ENCODE results near the gene RHOV.

RHOV gene

DNA sequence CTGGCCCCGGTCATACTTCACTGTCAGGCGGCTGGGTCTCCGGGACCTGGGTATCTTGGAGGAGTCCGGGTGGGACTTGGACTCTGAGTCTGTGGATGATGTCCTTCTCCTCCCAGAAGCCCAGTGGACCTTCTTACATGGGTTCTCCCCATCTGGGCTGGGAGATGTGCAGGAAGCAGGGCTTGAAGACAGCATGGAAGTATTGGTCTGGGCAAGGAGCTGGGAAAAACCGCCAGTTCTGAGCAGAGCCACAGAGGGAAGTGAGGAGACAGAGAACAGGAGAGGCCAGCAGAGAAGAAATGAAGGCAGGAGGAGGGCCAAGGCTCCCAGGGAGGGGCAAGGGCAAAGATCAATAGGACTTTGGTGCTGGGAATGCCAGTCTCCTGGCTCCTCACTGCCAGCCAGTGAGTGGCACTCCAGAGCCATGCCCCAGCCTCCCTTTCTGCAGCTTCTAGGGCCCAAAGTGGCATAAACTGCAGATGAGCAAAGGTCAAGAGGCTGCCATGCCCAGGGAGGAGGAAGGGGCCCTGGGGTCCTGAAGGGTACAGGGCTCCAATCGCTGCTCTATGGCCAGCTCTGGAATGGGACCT, 45.5 kb downstream of the RHOV start, which contains the start of gene PPP1R14D:
PPP1R14D (minus strand) TSS at position 262 of the 590 bp plus-strand sequence; CDS start at position 195, 67 bp downstream.
- no peak for DNase-seq
- ChIA-PET CTCF (interaction anchor here (1.9 kb wide), 1 partner anchor 29 kb away, joined by 6 read pairs; no protein-coding TSS in a partner anchor), POLR2A (interaction anchor here (0.5 to 1.6 kb wide), 2 partner anchors 19 to 820 kb away, joined by 3 to 4 read pairs; no protein-coding TSS in a partner anchor)
- H3K27me3 ChIP-seq (replicated peaks in 2 of 5; ENCODE audit: control insufficient read depth in 4 of 5, insufficient read depth in 5 of 5, low read length in 4 of 5) = no peaks in the 10 kb centered on the region
- H3K36me3 ChIP-seq (ENCODE audit: control insufficient read depth in 4 of 4, insufficient read depth in 4 of 4, low read length in 3 of 4) = no peaks in the 10 kb centered on the region
- no peaks in the 10 kb centered on the region for H3K9me3 ChIP-seq (ENCODE audit: control extremely low read depth in 1 of 5, control insufficient read depth in 4 of 5, insufficient read depth in 2 of 5, low read depth in 1 of 5, low read length in 4 of 5)
- H3K27ac ChIP-seq (ENCODE audit: insufficient read depth in 1 of 2, low read depth in 1 of 2, low read length in 2 of 2, poor library complexity in 1 of 2, severe bottlenecking in 2 of 2) = no peak within 1 kb of the TSS
- WGBS (ENCODE audit: insufficient coverage) = 100% methylated on average over 3 of the region's 6 CpGs
- no peak within 1 kb of the TSS for H3K4me3 ChIP-seq (ENCODE audit: control insufficient read depth in 1 of 7, extremely low read depth in 1 of 7, insufficient read depth in 4 of 7, low read depth in 2 of 7, low read length in 6 of 7)
- no peaks in the 10 kb centered on the region for H3K4me1 ChIP-seq (ENCODE audit: control extremely low read depth in 1 of 4, control insufficient read depth in 4 of 4, insufficient read depth in 4 of 4, low read length in 3 of 4)

DNA sequence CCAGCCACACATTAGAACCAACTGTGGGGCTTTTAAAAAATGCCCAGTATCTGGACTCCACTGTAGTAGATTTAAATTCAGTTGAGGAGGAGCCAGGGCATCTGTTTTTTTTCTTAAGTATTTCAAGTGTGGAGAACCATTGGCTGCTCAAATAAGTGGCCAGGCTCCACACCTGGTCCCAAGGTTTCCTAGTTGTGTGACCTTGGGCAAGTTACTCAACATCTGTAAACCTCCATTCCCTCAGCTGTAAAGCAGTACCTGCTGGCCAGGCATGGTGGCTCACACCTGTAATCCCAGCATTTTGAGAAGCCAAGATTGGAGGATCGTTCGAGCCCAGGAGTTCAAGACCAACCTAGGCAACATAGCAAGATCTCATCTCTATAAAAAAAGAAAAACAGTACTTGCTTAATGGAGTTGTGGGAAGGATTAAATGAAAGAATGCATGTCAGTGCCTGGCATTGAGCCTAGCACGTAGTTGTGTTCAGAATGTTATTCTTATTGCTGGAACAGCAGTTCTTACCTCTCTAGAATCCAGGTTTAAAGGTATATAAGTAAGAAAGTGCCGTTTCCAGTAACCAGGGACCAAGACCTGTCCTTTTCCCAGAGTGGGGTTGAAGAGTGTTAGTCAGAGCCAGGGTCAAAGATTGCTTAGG, 47.5 kb downstream of the RHOV start:
- no peak for DNase-seq
- WGBS (ENCODE audit: insufficient coverage) = 100% methylated on average over 2 of the region's 4 CpGs
- Histone ChIP-seq H3K27ac (ENCODE audit: insufficient read depth in 1 of 2, low read depth in 1 of 2, low read length in 2 of 2, poor library complexity in 1 of 2, severe bottlenecking in 2 of 2) (no peak overlapping the region), H3K4me1 (ENCODE audit: control extremely low read depth in 1 of 4, control insufficient read depth in 4 of 4, insufficient read depth in 4 of 4, low read length in 3 of 4) (no peaks in the 10 kb centered on the region), H3K36me3 (ENCODE audit: control insufficient read depth in 4 of 4, insufficient read depth in 4 of 4, low read length in 3 of 4) (no peaks in the 10 kb centered on the region), H3K4me3 (ENCODE audit: control insufficient read depth in 1 of 7, extremely low read depth in 1 of 7, insufficient read depth in 4 of 7, low read depth in 2 of 7, low read length in 6 of 7) (no peak overlapping the region), H3K27me3 (replicated peaks in 2 of 5; ENCODE audit: control insufficient read depth in 4 of 5, insufficient read depth in 5 of 5, low read length in 4 of 5) (no peaks in the 10 kb centered on the region), H3K9me3 (ENCODE audit: control extremely low read depth in 1 of 5, control insufficient read depth in 4 of 5, insufficient read depth in 2 of 5, low read depth in 1 of 5, low read length in 4 of 5) (no peaks in the 10 kb centered on the region)
- CTCF ChIA-PET = interaction anchor here (1.2 kb wide), 1 partner anchor 236 kb away, joined by 3 read pairs; no protein-coding TSS in a partner anchor
- POLR2A ChIA-PET = no interaction called here

DNA sequence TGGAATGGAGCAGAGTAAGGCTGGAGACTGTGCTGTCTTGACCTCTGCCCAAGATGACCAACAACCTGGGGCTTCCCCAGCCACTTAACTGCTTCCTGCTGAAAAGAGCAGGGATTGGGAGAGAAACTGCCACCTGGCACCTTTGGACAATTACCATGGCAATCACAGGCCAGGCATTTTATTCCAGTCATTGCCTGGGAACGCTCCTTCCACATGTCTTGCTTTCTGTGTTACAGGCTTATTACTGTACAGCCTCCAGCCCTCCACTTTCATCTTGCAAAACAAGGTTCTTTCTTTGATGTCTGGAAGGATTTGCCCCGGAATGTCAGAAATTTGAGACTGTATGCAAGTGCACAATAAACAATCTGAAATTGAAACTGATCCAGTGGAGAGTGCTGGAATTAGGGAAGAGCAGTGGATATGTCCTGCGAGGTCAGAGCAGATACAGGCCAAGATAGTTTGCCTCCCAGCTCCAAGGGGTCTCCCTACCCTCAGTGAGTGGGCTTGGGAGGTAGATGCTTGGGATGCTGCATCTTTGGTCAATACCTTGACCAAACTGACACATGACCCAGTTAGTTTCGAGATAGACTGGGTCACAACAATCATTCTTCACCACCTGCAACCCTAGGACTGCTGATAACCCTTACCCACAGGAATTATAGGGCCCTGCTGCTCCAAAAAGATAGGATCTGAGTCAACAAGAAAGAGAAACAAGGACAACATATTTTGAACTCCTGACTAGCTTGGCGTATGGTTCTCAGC, 48.2 kb downstream of the RHOV start:
- H3K4me3 ChIP-seq (ENCODE audit: control insufficient read depth in 1 of 7, extremely low read depth in 1 of 7, insufficient read depth in 4 of 7, low read depth in 2 of 7, low read length in 6 of 7) = no peak overlapping the region
- H3K9me3 ChIP-seq (ENCODE audit: control extremely low read depth in 1 of 5, control insufficient read depth in 4 of 5, insufficient read depth in 2 of 5, low read depth in 1 of 5, low read length in 4 of 5) = no peaks in the 10 kb centered on the region
- ChIA-PET CTCF (interaction anchor here (1.1 kb wide), 1 partner anchor 15 kb away, joined by 3 read pairs; no protein-coding TSS in a partner anchor), POLR2A (no interaction called here)
- no peaks in the 10 kb centered on the region for H3K4me1 ChIP-seq (ENCODE audit: control extremely low read depth in 1 of 4, control insufficient read depth in 4 of 4, insufficient read depth in 4 of 4, low read length in 3 of 4)
- WGBS (ENCODE audit: insufficient coverage) = 78% methylated on average over 4 of the region's 5 CpGs
- no peaks in the 10 kb centered on the region for H3K27me3 ChIP-seq (replicated peaks in 2 of 5; ENCODE audit: control insufficient read depth in 4 of 5, insufficient read depth in 5 of 5, low read length in 4 of 5)
- H3K27ac ChIP-seq (ENCODE audit: insufficient read depth in 1 of 2, low read depth in 1 of 2, low read length in 2 of 2, poor library complexity in 1 of 2, severe bottlenecking in 2 of 2) = no peak overlapping the region
- peak in 1 of 3 donors; percentile 18 for DNase-seq
- H3K36me3 ChIP-seq (ENCODE audit: control insufficient read depth in 4 of 4, insufficient read depth in 4 of 4, low read length in 3 of 4) = no peaks in the 10 kb centered on the region

DNA sequence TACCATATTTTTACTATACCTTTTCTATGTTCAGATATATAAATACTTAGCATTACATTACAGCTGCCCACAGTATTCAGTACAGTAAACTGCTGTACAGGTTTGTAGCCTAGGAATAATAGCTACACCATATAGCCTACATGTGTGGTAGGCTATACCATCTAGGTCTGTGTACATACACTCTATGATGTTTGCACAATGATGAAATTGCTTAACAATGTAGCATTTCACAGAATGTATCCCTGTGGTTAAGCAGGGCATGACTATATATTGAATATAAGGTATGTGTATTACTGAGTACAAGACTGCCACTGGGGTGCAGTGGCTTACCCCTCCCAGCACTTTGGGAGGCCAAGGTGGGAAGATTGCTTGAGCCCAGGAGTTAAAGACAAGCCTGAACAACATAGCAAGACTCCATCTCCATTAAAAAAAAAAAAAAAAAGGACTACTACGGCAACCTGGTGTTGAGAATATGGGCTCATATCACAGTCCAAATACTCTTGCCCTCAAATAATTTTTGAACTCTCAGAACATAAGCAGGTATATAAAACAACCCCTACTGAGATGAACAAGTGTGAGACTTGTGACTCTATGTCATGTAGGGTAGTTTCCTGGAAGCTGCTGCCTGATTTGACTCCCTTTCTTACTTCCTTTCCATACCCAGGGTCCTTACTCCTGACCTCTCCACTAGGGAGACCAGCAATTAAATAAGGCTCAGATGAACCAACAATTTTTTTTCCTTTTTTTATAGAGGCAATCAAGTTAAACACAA, 50.3 kb downstream of the RHOV start:
- CTCF ChIA-PET = no interaction called here
- POLR2A ChIA-PET = no interaction called here
- no peak overlapping the region for H3K4me3 ChIP-seq (ENCODE audit: control insufficient read depth in 1 of 7, extremely low read depth in 1 of 7, insufficient read depth in 4 of 7, low read depth in 2 of 7, low read length in 6 of 7)
- no peaks in the 10 kb centered on the region for H3K27me3 ChIP-seq (replicated peaks in 2 of 5; ENCODE audit: control insufficient read depth in 4 of 5, insufficient read depth in 5 of 5, low read length in 4 of 5)
- no peaks in the 10 kb centered on the region for H3K9me3 ChIP-seq (ENCODE audit: control extremely low read depth in 1 of 5, control insufficient read depth in 4 of 5, insufficient read depth in 2 of 5, low read depth in 1 of 5, low read length in 4 of 5)
- no peaks in the 10 kb centered on the region for H3K4me1 ChIP-seq (ENCODE audit: control extremely low read depth in 1 of 4, control insufficient read depth in 4 of 4, insufficient read depth in 4 of 4, low read length in 3 of 4)
- H3K27ac ChIP-seq (ENCODE audit: insufficient read depth in 1 of 2, low read depth in 1 of 2, low read length in 2 of 2, poor library complexity in 1 of 2, severe bottlenecking in 2 of 2) = no peak overlapping the region
- no CpG with 5 or more reads among the region's 1 CpG for WGBS (ENCODE audit: insufficient coverage)
- DNase-seq = no peak
- no peaks in the 10 kb centered on the region for H3K36me3 ChIP-seq (ENCODE audit: control insufficient read depth in 4 of 4, insufficient read depth in 4 of 4, low read length in 3 of 4)

Measured in common myeloid progenitor, CD34-positive (primary cell).